SW480 (cell line): ENCODE data around the gene STK10.

ENCODE experiments used
- DNase-seq: peaks from one replicate; pipeline ENCODE4 v3.0.0-alpha.2; 2016; ENCODE audit warnings: low spot score

The STK10 gene

DNA sequence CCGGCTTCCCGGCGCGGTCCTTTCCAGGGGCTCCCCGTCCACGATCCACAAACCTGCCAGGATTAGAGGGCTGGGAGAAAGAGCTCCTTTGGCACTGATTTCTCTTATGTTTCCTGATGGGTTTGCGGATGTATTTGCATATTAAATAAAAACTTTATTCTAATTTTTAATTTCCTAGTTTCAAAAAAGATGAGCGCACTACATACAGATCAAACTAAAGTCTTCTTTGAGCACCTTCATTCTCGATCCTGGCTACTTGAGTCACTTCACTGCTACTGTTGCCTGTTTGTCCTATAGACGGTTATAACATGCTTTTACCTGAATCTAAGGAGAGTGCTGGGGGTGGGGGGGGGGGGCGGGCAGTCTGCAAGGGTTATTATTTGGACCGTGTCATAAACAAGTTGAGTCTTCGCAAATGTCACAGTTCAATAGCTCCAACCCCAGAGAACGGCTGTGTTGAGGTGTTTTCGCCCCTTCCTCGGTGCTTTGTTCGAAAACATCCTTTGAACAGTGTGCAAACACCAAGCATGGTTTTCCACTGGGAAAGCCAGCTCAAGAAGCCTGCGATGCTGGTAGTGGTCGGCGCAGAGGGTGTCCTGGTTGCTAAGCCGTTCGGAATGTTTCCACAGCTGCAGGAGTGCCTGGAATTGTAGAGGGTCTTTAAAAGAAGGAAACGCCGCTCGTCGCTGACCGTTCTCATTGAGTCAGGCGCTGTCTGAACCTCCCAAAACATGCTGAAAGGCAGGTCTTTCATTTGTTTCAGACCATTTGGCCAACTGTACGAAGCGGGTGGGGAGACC, 1.1 kb upstream of the STK10 start:
- DNase-seq, result no peak

DNA sequence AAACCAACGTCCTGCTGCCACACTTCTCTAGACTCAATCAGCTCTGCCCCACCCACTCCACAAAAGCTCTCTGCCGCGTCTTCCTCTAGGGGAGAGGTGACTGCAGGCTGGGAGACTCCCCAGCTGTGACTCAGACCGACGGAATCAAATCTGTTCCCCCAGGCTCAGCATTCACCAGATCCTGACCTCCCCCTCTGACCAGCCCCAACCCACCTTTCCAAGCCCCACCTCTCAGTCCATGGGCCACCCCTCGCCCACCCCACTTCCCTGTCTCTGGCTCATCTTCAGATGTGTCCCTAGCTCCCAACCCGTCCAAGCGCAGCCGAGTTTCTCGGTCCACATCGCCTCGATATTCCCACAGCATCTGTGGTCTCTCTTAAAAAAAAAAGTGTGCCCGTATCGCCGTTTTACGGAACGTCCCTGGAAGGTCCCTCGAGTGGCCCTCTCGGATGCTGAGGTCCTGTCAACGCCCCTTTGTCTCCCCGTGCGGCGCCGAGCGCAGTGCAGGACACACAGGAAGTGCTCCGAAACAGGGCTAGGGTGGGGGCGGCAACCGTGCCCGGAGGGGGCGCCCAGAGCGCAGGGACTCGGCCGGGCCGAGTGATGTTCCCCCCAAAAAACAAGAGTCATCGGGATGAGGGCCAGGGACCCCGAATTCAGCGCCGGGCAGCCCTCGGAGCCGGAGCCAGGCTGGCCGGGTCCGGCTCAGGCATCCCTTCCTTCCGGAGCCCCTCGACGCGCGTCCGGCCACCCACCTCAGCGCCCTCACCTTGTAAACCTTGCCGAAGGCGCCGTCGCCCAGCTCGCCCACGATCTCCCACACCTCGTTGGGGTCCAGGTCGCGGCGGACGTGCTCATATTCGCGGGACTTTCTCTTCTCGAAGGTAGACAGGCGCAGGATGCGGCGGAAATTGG, 649 bp downstream of the STK10 start:
- DNase-seq, result peak; percentile 80

DNA sequence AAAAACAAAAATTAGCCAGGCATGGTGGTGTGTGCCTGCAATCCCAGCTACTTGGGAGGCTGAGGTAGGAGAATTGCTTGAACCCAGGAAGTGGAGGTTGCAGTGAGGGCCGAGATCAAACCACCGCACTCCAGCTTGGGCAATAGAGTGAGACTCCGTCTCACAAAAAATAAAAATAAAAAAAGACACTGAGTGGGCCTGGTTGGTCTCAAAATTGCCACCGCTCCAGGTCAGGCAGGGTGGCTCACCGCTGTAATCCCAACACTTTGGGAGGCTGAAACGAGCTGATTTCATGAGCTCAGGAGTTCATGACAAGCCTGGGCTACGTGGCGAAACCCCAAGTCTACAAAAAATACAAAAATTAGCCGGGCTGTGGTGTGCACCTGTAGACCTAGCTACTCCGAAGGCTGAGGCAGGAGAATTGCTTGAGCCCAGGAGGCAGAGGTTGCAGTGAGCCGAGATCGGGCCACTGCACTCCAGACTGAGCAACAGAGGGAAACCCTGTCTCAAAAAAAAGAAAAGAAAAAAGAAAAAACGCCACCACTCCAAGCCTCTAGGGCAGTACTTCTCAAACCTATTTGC, 1.8 kb downstream of the STK10 start:
- no peak for DNase-seq

DNA sequence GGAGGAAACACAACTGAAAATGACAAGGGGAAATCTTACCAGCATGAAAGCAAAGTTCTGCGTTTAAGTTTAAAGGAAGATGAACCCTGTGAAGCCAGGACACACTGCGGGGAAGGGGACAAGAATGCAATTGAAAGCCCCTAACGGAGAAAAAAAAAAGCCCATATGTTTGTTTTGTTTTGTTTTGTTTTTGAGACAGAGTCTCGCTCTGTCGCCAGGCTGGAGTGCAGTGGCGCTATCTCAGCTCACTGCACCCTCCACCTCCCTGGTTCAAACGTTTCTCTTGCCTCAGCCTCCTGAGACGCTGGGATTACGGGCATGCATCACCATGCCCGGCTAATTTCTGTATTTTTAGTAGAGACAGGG, 2.9 kb downstream of the STK10 start:
- DNase-seq, result no peak

DNA sequence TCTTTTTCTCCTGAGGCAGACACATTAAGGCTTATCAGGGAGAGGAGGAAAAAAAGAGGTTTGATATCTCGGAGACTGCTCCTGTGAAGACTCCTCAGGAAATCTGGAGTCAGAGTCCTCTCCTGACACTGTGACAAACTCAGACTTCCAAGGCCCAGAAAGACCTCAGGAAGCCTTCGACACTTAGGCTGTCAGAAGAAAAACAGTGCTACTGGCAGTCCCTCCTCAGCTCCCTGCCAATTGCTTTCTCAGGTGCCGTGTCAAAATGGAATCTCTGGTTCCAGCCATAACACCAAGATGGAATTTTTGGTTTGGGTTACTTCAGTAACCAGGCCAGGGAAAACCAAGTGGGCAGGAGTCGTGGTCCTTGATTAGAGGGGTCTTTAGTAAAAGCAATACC, 4.1 kb downstream of the STK10 start:
- no peak for DNase-seq

DNA sequence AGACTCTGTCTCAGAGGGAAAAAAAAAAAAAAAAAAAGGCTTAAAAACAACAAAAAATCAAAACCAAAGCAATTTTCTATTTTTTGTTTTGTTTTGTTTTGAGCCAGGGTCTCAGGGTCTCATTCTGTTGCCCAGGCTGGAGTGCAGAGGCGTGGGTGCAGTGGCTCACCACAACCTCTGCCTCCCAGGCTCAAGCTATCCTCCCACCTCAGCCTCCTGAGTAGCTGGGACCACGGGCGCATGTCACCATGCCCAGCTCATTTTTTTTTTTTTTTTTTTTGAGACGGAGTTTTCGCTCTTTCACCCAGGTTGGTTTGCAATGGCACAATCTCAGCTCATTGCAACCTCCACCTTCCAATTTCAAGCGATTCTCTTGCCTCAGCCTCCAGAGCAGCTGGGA, 5.7 kb downstream of the STK10 start:
- no peak for DNase-seq

DNA sequence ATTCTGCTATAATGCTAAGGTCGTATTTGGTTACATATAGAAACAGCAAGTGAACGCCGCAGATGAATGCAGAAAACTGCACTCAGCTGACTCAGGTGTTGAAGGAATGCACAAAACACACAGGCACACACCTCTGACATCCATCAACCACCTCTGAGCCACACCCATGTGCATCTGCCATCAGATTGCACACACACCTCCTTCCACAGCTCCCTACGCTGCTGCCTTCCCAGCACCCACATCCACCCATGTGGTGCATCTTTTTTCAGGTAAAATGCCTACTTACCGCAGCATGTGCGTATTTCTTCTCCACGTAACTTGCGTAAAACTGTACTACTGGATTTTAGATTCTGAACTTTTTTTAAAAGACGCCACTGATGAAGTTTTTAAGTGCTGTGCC, 7.1 kb downstream of the STK10 start:
- DNase-seq, result peak; percentile 53

DNA sequence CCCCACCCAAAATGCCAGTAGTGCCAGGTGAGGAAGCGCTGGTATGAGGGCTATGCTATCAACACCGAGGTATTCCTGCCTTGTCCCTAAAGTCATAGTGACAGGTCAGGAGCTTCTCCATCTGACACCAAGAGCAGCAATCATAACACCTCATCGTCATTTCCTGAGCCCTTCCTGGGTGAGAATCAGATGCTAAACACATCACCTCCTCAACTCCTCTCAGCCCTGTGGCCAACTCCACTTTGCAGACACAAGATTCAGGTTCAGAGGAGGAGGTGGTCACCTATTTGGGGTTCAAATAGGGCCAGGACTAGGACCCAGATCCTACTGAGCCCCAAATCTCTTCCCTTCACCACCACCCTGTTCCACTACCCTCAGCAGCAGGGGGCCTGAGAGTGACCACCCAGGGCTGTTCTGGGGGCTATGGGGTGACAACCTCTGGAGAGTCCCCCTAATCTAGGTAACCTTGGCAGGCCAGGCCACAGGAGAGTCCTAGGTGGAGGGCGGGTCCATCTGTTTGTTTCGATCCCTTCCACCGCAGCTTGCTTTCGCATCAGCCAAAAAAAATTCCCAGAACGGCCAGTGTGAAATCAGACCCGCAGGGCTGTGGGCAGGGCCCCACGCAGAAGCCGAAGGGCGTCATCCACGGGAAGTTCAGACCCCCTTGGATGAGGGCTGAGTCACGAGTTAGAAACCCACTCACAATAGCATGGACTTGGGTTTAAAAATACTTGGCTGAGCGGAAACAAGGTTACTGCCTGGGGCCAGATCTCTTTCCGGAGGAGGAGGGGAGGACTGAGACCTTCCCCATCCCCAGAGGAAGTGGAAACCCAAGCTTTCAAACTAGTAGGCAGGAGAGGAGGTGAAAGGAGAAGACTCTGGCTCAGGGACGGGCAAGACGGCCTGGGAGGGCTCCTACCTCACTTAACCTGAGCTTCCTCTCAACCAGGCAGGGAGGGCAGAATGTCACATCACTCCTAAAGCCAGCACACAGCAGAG, 8.7 kb downstream of the STK10 start:
- DNase-seq, result no peak

DNA sequence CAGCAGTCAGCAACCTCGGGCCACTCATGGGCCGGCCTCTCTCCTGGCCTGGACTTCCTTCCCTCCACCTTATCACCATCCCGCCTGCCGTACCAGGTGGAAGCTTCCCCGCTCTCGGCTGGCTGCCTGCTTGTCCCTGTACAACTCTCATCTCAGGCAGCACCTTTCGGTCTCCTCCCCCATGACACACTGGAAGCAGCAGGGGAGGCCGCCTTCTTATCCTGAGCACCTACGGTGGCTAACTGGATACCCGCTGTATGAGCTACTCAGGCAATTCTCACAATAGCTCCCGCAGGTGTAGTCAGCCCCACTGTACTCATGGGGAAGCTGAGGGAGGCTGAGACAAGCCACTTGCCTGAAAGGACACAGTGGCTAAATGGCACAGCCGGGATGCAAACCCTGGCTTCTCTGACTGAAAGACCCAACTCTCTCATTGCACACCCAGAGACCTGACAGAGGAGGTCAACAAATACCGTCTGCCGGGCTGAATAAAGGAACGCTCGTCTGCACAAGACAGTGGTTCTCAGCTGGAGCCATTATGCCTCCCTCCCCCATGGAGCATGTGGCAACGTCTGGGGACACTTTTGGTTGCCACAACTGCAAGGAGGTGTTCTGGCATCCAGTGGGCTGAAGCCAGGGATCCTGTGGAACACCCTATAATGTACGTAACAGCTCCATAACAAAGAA, 9.6 kb downstream of the STK10 start:
- no peak for DNase-seq

DNA sequence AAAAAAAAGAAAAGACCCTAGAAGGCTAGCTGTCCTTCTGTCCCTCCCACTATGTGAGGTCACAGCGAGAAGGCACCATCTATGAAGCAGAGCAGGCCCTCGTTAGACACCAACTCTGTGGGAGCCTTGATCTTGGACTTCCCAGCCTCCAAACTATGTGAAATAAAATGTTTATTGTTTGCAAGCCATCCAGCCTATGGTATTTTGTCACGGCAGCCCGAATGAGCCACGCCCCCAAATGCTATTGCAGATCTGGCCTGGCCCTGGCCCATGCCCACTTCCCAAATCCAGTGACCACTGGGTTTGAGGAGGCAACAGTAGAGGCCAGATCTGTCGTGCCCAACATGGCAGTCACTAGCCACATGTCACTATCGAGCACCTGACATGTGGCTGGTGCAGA, 10.8 kb downstream of the STK10 start:
- peak; percentile 76 for DNase-seq

DNA sequence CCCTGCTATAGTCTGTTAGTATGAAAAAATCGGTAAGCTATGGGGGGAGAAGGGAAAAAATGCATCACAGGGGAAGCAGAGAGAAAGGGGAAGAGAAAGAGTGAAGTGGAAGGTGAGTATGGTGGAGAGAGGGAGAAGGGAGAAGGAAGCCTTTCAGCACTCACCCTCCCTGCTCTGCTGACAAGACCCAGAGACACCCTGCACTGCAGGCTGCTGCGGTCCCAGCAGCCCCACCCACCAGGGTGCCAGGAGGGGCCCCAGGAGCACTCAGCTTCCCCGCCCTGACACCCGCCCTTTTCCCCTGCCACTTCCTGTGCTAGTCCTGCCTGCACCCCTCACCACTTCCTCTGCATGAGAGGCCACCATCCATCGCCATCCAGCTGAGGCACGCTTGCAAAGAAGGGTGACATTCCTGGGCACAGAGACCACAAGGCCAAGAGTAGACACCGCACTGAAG, 12.7 kb downstream of the STK10 start:
- DNase-seq, result peak; percentile 89

DNA sequence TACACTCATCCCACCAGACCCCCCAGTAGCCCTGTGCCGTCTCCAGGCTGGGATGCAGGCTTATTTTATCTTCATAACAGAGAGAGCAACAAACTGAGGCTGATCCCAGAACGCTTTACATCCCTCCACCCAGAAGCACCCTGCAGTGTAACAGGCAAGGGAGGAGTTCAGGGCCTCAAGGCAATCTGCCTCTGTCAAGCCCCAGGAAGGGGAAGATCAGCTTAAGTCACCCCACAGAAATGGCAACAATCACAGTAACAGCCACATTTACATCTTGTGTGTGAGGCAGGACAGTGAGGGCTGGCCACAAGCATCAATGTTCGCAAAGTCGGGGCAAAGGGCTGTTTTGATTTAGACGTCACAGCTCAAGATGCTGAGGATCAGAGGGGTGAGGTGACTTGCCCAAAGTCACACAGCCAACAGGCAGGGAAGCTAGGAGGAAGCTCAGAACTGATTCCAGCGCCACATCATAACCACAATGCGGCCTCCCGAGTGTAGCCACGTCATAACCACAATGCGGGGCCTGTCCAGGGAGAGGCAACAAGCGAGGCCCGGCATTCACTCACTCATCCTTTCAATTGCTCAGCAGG, 14.4 kb downstream of the STK10 start:
- peak; percentile 84 for DNase-seq

DNA sequence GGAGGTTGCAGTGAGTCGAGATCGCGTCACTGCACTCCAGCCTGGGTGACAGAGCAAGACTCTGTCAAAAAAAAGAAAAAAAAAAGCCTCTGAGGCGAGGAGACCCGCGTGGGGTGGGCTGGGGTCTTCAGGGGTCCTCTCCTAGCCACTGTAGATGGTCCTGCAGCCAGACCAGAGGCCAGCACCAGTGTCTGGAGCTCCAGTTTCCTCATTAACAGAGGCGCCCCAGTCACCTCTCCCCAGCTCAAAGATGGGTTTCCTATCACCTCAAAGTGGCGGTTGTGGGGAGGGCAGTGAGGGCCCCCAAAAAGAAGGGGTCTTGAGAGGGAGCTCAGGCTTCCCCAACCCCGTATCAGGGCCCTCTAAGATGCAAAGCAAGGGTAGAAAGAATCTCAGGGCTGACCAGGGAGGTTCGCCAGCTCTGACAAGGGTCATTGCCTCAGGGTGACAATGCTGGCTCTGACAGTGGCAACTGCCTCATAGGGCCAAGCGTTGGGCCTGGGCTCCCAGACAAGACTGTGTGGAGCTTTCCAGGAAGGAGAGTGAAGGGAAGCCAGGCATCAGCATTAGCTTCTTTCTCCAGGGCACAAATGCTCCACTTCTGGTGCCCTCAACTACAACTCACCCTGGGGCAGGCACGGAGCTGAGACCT, 15.0 kb downstream of the STK10 start:
- no peak for DNase-seq

DNA sequence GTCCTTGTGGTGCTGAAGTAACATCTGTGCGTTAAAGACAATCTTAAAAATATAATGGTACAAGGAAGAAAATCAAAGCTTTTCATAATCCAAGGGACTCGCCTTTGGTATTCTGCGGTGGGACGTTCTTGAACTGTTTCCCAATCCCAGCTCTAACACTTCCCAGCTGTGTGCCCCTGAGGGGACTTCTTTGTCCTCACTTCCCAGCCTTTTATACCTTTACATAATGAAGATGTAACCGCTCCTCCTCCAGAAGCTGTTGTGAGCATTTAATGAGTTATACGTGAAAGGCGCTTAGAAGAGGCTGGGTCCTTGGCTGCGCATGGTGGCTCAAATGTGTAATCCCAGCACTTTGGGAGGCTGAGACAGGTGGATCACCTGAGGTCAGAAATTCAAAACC, 16.9 kb downstream of the STK10 start:
- DNase-seq, result no peak

DNA sequence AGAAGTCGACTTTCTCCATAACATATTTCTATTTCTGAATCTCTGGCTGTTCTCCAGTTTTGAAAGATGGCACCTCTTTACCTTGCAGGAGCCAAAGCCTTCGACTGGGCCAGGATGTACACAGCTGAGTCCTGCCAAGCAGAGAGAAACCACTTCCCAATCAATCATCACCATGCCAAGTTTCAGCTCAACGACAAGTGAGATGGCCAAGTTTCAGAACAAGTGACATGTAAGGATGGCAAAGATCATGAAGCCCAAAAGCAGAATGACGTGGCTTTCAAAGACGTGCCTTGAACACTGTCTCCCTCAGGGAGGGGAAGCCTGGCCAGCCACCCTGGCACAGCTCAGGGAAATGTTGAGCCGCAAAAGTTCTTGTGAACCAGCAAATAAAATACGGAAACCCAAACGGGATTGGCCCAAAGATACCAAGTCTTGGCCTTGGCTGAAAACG, 17.7 kb downstream of the STK10 start:
- no peak for DNase-seq

DNA sequence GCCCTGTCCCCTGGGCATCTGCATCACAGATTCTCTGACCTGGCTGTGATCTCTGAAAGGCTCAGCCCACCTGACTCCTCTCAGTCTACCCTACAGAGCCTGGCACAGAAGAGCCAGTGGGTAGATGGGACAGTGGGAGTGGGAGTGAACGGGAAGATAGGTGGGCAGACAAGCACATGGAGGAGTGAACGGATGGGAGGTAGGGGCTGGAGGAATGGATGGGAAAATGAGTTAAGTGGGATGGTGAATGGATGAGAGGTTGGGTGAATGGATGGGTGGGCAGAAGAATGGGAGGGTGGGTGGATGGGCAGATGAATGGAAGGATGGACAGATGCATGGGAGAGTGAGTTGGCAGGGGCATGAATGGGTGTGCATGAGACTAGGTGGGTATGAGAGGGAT, 18.8 kb downstream of the STK10 start:
- DNase-seq, result no peak

DNA sequence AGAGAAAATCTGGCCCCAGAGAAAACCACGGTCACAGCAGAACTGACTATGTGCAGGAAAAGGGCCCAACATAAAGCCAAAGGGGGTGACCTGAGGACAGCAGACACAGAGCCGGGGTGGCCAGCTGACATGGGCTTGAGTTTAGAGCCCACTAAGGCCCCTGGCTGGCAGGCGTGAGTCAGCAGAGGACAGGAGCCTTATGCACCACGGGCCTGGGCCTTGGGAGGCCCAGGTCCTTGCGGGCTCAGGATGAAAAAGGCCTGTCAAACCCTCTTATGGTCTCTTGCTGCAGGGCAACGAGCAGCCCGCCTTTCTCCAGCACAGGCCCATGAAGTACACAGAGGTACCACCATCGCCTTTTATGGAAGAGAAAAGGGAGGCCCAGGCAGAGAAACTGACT, 19.7 kb downstream of the STK10 start:
- DNase-seq, result no peak

DNA sequence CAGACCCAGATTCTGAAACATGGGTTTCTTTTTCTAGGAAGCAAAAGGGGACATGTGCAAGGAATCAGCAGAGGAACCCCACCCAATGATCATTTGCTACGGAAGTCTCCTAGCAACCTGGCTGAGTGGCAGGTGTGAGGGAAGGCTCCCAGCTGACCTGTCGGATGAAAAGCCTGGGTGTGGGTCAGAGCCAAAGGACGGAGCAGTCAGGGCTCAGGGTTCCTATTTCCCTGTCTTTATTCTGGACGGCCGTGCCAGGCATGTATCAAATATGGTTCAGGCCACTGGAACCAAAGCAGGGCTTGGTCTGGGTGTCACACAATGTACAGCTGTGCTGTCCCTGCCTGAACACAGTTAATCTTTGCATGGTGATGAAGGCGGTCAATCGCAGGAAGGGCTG, 20.1 kb downstream of the STK10 start:
- DNase-seq, result no peak

DNA sequence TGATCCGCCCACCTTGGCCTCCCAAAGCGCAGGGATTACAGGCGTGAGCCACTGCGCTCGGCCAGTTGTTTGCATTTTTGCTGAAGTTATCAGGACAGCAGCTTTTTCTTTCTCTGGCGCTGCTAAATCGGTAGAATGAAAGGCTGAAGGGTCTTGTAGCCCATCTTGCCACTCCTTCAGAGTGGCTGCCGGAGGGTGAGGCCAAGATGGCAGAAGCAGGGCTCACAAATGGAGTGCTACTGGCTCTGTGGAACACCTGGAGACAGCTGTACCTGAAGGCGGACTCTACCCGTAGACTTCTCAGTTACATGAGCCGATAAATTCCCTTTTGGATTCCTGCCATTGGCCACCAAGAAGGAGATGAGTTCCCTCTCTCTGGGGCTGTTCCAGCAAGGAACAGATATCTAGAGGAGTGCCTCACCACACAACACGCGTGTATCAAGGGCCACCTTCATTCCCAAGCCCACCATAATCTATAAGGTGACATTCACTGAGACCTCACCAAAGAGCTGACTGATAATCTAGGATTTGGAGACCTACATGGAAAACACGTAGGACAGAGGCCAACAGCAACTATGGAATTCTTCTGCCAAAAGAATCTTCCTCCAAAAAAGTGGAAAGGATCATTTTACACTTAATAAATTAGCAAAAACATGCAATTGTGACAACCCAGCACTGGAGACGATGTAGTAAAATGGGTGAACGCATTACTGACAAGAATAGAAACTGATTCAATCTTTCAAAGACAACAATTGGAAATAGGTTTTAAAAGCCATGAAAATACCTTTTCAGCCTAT, 21.8 kb downstream of the STK10 start:
- no peak for DNase-seq
